Measurements from ENCODE around the gene LEMD2.

The LEMD2 gene

GRCh38 chr6:33772902-33773472 lies 15.9 kb downstream of the LEMD2 start:
- H3K4me3 ChIP-seq (ENCODE audit: low read length): no peak overlapping the region
- no peaks in the 10 kb centered on the region for H3K9me2 ChIP-seq (replicated peaks; ENCODE audit: control insufficient read depth, low read length)
- H3K79me2 ChIP-seq (ENCODE audit: control insufficient read depth, low read length): no peaks in the 10 kb centered on the region
- H3K4me1 ChIP-seq (ENCODE audit: control insufficient read depth, low read length): peaks cover 7% of the 10 kb centered on the region
- H3F3A ChIP-seq (ENCODE audit: control insufficient read depth, insufficient read depth): no peaks in the 10 kb centered on the region; the same call in 1 of the 2 replicates
- peaks cover 53% of the 10 kb centered on the region for H3K36me3 ChIP-seq (ENCODE audit: control insufficient read depth, low read length)
- H4K20me1 ChIP-seq (ENCODE audit: control insufficient read depth, insufficient read depth, low read depth, low read length): no peaks in the 10 kb centered on the region
- TF ChIP-seq CTCF (IDR thresholded peaks at IDR 0.05; ENCODE audit: low read depth, low read length, poor library complexity, severe bottlenecking) (no peak), EZH2phosphoT487 (IDR thresholded peaks at IDR 0.05; ENCODE audit: borderline replicate concordance, low read length) (no peak)
- no peaks in the 10 kb centered on the region for H3K27me3 ChIP-seq (ENCODE audit: control insufficient read depth, low read length)
- H3K9me3 ChIP-seq (ENCODE audit: control insufficient read depth, insufficient read depth, low read length): no peaks in the 10 kb centered on the region
- no peak overlapping the region for H3K4me2 ChIP-seq (ENCODE audit: low read length)
- no peak overlapping the region for H3K27ac ChIP-seq (ENCODE audit: low read depth, low read length)

- no peaks in the 10 kb centered on the region for H3K79me2 ChIP-seq (ENCODE audit: control insufficient read depth, low read length)
- no peak for TF ChIP-seq CTCF (IDR thresholded peaks at IDR 0.05; ENCODE audit: low read depth, low read length, poor library complexity, severe bottlenecking)
- no peak for TF ChIP-seq EZH2phosphoT487 (IDR thresholded peaks at IDR 0.05; ENCODE audit: borderline replicate concordance, low read length)
- no peak overlapping the region for H3K27ac ChIP-seq (ENCODE audit: low read depth, low read length)
- H3K36me3 ChIP-seq (ENCODE audit: control insufficient read depth, low read length): peaks cover 46% of the 10 kb centered on the region
- no peaks in the 10 kb centered on the region for H3K9me3 ChIP-seq (ENCODE audit: control insufficient read depth, insufficient read depth, low read length)
- H3K4me3 ChIP-seq (ENCODE audit: low read length): no peak overlapping the region
- H3K4me1 ChIP-seq (ENCODE audit: control insufficient read depth, low read length): peaks cover 7% of the 10 kb centered on the region
- H3K27me3 ChIP-seq (ENCODE audit: control insufficient read depth, low read length): no peaks in the 10 kb centered on the region
- H4K20me1 ChIP-seq (ENCODE audit: control insufficient read depth, insufficient read depth, low read depth, low read length): no peaks in the 10 kb centered on the region
- no peak overlapping the region for H3K4me2 ChIP-seq (ENCODE audit: low read length)
- no peaks in the 10 kb centered on the region for H3K9me2 ChIP-seq (replicated peaks; ENCODE audit: control insufficient read depth, low read length)
- H3F3A ChIP-seq (ENCODE audit: control insufficient read depth, insufficient read depth): no peaks in the 10 kb centered on the region; the same call in 1 of the 2 replicates
Measured at GRCh38 chr6:33772082-33772830, 16.7 kb downstream of the LEMD2 start.

- Histone ChIP-seq H3K36me3 (ENCODE audit: control insufficient read depth, low read length) (peaks cover 38% of the 10 kb centered on the region), H3F3A (ENCODE audit: control insufficient read depth, insufficient read depth) (no peaks in the 10 kb centered on the region; the same call in 1 of the 2 replicates), H3K4me3 (ENCODE audit: low read length) (no peak overlapping the region), H3K79me2 (ENCODE audit: control insufficient read depth, low read length) (no peaks in the 10 kb centered on the region), H3K27me3 (ENCODE audit: control insufficient read depth, low read length) (no peaks in the 10 kb centered on the region), H4K20me1 (ENCODE audit: control insufficient read depth, insufficient read depth, low read depth, low read length) (no peaks in the 10 kb centered on the region), H3K9me3 (ENCODE audit: control insufficient read depth, insufficient read depth, low read length) (no peaks in the 10 kb centered on the region), H3K27ac (ENCODE audit: low read depth, low read length) (no peak overlapping the region), H3K4me1 (ENCODE audit: control insufficient read depth, low read length) (peaks cover 7% of the 10 kb centered on the region), H3K9me2 (replicated peaks; ENCODE audit: control insufficient read depth, low read length) (no peaks in the 10 kb centered on the region), H3K4me2 (ENCODE audit: low read length) (no peak overlapping the region)
- TF ChIP-seq EZH2phosphoT487 (IDR thresholded peaks at IDR 0.05; ENCODE audit: borderline replicate concordance, low read length) (no peak), CTCF (IDR thresholded peaks at IDR 0.05; ENCODE audit: low read depth, low read length, poor library complexity, severe bottlenecking) (peak; percentile 86)
Measured at GRCh38 chr6:33771146-33772081, 17.5 kb downstream of the LEMD2 start.
